HepG2 (cell line): ENCODE measurements around the gene CRIM1. TPM values are rescaled to one million over a fixed set of nuclear protein-coding genes. Genes with fewer than 3 reads are reported as not detected.
A peak's percentile ranks its signal among the peaks of the same experiment; 100 is the strongest.

Experiments
- ARNT ChIP-seq: fragments of 450-650 bp; IDR thresholded peaks from 2 replicates; pipeline ENCODE4 v1.6.1; 2017
- ATF6 ChIP-seq: sonication (generic); formaldehyde crosslinking; conservative IDR thresholded peaks from 2 replicates; pipeline ENCODE4 v1.4.0; 2020; ENCODE audit warnings: missing genetic modification reagents
- CENPX ChIP-seq: sonication (generic); formaldehyde crosslinking; IDR thresholded peaks from 2 replicates; pipeline ENCODE4 v1.9.0; 2021; ENCODE audit warnings: mild to moderate bottlenecking, missing genetic modification reagents, moderate library complexity
- FOXO4 ChIP-seq: sonication (generic); formaldehyde crosslinking; conservative IDR thresholded peaks from 2 replicates; pipeline ENCODE4 v1.8.1; 2023; ENCODE audit warnings: missing genetic modification reagents
- GRHL1 ChIP-seq: sonication (generic); formaldehyde crosslinking; conservative IDR thresholded peaks from 2 replicates; pipeline ENCODE4 v1.8.0; 2022; ENCODE audit warnings: missing genetic modification reagents
- HOMEZ ChIP-seq: IDR thresholded peaks from 2 replicates; pipeline ENCODE4 v1.6.1; 2016; ENCODE audit warnings: low read depth
- JDP2 ChIP-seq: sonication (generic); formaldehyde crosslinking; IDR thresholded peaks from 2 replicates; pipeline ENCODE4 v1.8.1; 2022; ENCODE audit warnings: missing genetic modification reagents, borderline replicate concordance
- NCOR1 ChIP-seq: fragments of 200-600 bp; sonication (generic); IDR thresholded peaks from 2 replicates; pipeline ENCODE4 v1.7.0; 2017; ENCODE audit warnings: antibody characterized with exemption, low read length, borderline replicate concordance
- NR2F6 ChIP-seq, 2 experiments: IDR thresholded peaks; 2 replicates each; pipeline ENCODE4 v1.6.1; 2016; ENCODE audit warnings: antibody characterized with exemption in 1 of 2, mild to moderate bottlenecking in 1 of 2
- PHF21A ChIP-seq: sonication (generic); formaldehyde crosslinking; IDR thresholded peaks from 2 replicates; pipeline ENCODE4 v1.5.0; 2020; ENCODE audit warnings: mild to moderate bottlenecking, missing genetic modification reagents
- POGZ ChIP-seq: sonication (generic); formaldehyde crosslinking; IDR thresholded peaks from 2 replicates; pipeline ENCODE4 v1.4.0; 2020; ENCODE audit warnings: mild to moderate bottlenecking, missing genetic modification reagents
- RFX5 ChIP-seq: IDR thresholded peaks from 2 replicates; pipeline ENCODE4 v1.6.1; 2011; ENCODE audit warnings: low read depth, low read length, improper control_type of control experiment
- RORA ChIP-seq: sonication (generic); formaldehyde crosslinking; IDR thresholded peaks from 2 replicates; pipeline ENCODE4 v1.5.0; 2020; ENCODE audit warnings: mild to moderate bottlenecking, missing genetic modification reagents, moderate library complexity
- SIX4 ChIP-seq: sonication (generic); formaldehyde crosslinking; IDR thresholded peaks from 2 replicates; pipeline ENCODE4 v1.4.0; 2020; ENCODE audit warnings: missing genetic modification reagents
- SNAPC2 ChIP-seq: sonication (generic); formaldehyde crosslinking; IDR thresholded peaks from 2 replicates; pipeline ENCODE4 v1.8.1; 2022; ENCODE audit warnings: mild to moderate bottlenecking, missing genetic modification reagents
- SUZ12 ChIP-seq: fragments of 150-350 bp; IDR thresholded peaks from 2 replicates; pipeline ENCODE4 v1.6.1; 2014; ENCODE audit warnings: low read depth, low read length
- TEAD3 ChIP-seq: optimal IDR thresholded peaks from 2 replicates; pipeline ENCODE3; 2016; ENCODE audit warnings: borderline replicate concordance
- YEATS4 ChIP-seq: sonication (generic); formaldehyde crosslinking; IDR thresholded peaks from 2 replicates; pipeline ENCODE4 v1.4.0; 2020; ENCODE audit warnings: missing genetic modification reagents, borderline replicate concordance
- ZBTB1 ChIP-seq: sonication (generic); formaldehyde crosslinking; IDR thresholded peaks from 2 replicates; pipeline ENCODE4 v1.4.0; 2020; ENCODE audit warnings: missing genetic modification reagents, borderline replicate concordance
- ZNF275 ChIP-seq: sonication (generic); formaldehyde crosslinking; IDR thresholded peaks from 2 replicates; pipeline ENCODE4 v1.8.0; 2022; ENCODE audit warnings: missing genetic modification reagents, mild to moderate bottlenecking, inconsistent platforms, borderline replicate concordance
- ZNF772 ChIP-seq: sonication (generic); formaldehyde crosslinking; IDR thresholded peaks from 2 replicates; pipeline ENCODE4 v1.5.0; 2020; ENCODE audit warnings: mild to moderate bottlenecking, missing genetic modification reagents
- ZNF850 ChIP-seq: sonication (generic); formaldehyde crosslinking; conservative IDR thresholded peaks from 2 replicates; pipeline ENCODE4 v1.9.0; 2021; ENCODE audit warnings: mild to moderate bottlenecking, missing genetic modification reagents
- polyA plus RNA-seq, 8 experiments: library from polyadenylated mRNA; depleted of rRNA in 3 of 8; stranded (reverse) in 7 of 8; unstranded in 1 of 8; fragments of >200 nt; fragmentation: Illumina TruSeq in 4 of 8; extraction: Trizol in 4 of 8; gene quantifications; 2 replicates each; pipeline versions ENCODE4 v1.2.1 to v1.2.3, GENCODE V29; 2011 to 2016; ENCODE audit warnings: low read depth in 4 of 8, missing spikeins in 1 of 8, mixed read lengths in 1 of 8; ENCODE audit not compliant: insufficient read depth in 1 of 8
- total RNA-seq, 5 experiments: library from RNA; depleted of rRNA; stranded (reverse); fragments of >200 nt; fragmentation: Illumina TruSeq; extraction: Trizol; gene quantifications; 2 replicates each; pipeline ENCODE4 v1.2.3, GENCODE V29; 2016; ENCODE audit warnings: low read depth in 1 of 5

CRIM1 gene
- total and polyA plus RNA-seq, 2 of the 13 experiments (the other 11 are each of a cell fraction or from before 2014, with no cell fraction given), result 39.1 to 69.9 TPM

- TF ChIP-seq HOMEZ (CRISPR knock-in tag) (peak; percentile 58), ZBTB1 (CRISPR knock-in tag) (no peak), ZNF275 (no peak), ZNF772 (0 out of 2 replicates have a peak, but pooled peaks have one; percentile 24), PHF21A (peak; percentile 87; the same call in 1 of the 2 replicates), RFX5 (no peak), NR2F6 (IDR thresholded peaks at IDR 0.05) (peak; percentile 56), NR2F6 (CRISPR knock-in tag; IDR thresholded peaks at IDR 0.05) (peak; percentile 13; the same call in 1 of the 2 replicates), ZNF850 (CRISPR knock-in tag) (no peak), JDP2 (CRISPR knock-in tag) (no peak), FOXO4 (CRISPR knock-in tag) (no peak), SUZ12 (no peak), RORA (CRISPR knock-in tag) (no peak), ARNT (no peak), POGZ (0 out of 2 replicates have a peak, but pooled peaks have one; percentile 24), SNAPC2 (CRISPR knock-in tag) (peak; percentile 82; the same call in 1 of the 2 replicates), TEAD3 (CRISPR knock-in tag) (peak; percentile 79), GRHL1 (CRISPR knock-in tag) (no peak), YEATS4 (CRISPR knock-in tag) (no peak), SIX4 (CRISPR knock-in tag) (no peak), NCOR1 (no peak), CENPX (CRISPR knock-in tag) (no peak), ATF6 (CRISPR knock-in tag) (no peak)
These were observed 78.0 kb downstream of the CRIM1 start (continued) for GRCh38 chr2:36433311-36434217.
